ENCODE data around the gene PLXND1. TPM values are rescaled to one million over a fixed set of nuclear protein-coding genes. Genes with fewer than 3 reads are reported as not detected.

PLXND1 gene
- total RNA-seq, 1 donor from 2014 or later: 9.0 TPM

DNA sequence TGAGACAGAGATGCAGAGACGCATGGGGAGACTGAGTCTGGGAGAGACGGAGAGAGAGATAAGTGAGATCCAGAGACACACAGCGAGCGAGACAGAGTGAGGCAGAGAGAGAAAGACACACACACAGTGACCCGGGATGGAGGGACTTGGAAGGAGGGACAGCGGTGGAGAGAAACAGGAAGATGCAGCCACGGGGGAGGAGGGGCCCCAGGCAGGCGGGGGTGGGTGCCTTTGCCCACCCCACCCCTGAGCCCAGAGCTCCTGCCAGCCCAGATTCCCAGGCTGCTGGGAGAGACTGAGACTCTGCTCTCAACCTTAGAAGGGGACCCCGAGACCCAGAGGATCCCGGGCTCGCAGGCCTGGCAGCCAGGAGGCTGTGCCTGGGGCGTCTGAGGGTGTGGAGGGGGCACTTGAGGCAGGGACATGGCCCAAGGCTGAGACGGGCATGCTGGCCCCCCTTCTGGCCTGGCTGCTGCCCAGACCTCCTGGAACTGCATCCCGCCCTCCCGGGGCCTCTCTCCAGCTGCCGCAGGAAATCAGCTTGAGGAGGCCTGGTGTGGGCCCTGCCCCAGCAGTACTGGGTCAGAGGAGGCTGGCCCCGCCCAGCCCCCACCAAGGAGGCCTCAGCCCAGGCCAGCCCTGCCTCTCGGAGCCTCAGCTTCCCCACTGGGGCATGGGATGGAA lies 45.4 kb downstream of the PLXND1 start:
- DNase-seq (ENCODE audit: low spot score): no peak
- no peaks in the 10 kb centered on the region for H3K9me3 ChIP-seq (ENCODE audit: low read depth)
- Mint-ChIP-seq H3K9me3 (no peaks in the 10 kb centered on the region), H3K4me1 (peaks cover 25% of the 10 kb centered on the region), H3K27me3 (ENCODE audit: insufficient read depth, low read depth) (peaks cover 2% of the 10 kb centered on the region), H3K4me3 (no peak overlapping the region), H3K36me3 (no peaks in the 10 kb centered on the region), H3K27ac (peak overlapping the region; percentile 6)
- H3K4me2 ChIP-seq: no peak overlapping the region
- no peaks in the 10 kb centered on the region for H4K20me1 ChIP-seq (ENCODE audit: low read depth)
- H3K27ac ChIP-seq: peak overlapping the region; percentile 53
- TF ChIP-seq, protein P1, sequence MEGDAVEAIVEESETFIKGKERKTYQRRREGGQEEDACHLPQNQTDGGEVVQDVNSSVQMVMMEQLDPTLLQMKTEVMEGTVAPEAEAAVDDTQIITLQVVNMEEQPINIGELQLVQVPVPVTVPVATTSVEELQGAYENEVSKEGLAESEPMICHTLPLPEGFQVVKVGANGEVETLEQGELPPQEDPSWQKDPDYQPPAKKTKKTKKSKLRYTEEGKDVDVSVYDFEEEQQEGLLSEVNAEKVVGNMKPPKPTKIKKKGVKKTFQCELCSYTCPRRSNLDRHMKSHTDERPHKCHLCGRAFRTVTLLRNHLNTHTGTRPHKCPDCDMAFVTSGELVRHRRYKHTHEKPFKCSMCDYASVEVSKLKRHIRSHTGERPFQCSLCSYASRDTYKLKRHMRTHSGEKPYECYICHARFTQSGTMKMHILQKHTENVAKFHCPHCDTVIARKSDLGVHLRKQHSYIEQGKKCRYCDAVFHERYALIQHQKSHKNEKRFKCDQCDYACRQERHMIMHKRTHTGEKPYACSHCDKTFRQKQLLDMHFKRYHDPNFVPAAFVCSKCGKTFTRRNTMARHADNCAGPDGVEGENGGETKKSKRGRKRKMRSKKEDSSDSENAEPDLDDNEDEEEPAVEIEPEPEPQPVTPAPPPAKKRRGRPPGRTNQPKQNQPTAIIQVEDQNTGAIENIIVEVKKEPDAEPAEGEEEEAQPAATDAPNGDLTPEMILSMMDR (IDR thresholded peaks at IDR 0.05): no peak
- TF ChIP-seq EZH2 (IDR thresholded peaks at IDR 0.05): no peak
- TF ChIP-seq EZH2phosphoT487 (IDR thresholded peaks at IDR 0.05): no peak
- peaks cover 27% of the 10 kb centered on the region for H3K4me1 ChIP-seq
- no peak overlapping the region for H2AFZ ChIP-seq (replicated peaks)
- H3K27me3 ChIP-seq: no peaks in the 10 kb centered on the region
- no peaks in the 10 kb centered on the region for H3K79me2 ChIP-seq (ENCODE audit: low read depth)
- no peaks in the 10 kb centered on the region for H3F3A ChIP-seq (ENCODE audit: low read depth)
- no peak overlapping the region for H3K9ac ChIP-seq
- no peaks in the 10 kb centered on the region for H3K36me3 ChIP-seq
- H3K4me3 ChIP-seq: no peak overlapping the region

DNA sequence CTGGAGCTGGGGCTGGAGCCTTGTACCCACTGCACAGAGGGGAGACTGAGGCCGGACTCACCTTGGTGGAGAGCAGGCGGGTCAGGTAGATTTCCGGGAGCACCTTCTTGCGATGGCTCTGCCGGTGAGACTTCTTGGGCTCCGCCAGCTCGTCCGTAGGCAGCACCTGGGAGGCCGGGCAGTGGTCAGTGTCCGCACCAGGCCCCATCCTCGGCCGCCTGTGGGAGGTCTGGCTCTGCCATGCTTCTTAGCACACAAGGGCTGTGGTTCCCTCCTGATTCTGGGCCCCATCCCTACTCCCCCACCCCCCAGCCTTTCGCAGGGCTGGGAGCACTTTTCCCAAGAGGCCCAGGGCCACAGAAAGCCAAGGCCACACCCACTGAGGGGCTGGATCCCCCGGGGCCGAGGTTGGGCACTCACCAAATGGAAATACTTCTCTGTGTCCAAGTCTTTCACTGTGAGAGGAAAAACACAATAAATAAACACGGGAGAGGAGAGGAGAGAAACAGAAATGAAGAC lies 46.1 kb downstream of the PLXND1 start:
- H3K36me3 ChIP-seq: no peaks in the 10 kb centered on the region
- Mint-ChIP-seq H3K9me3 (no peaks in the 10 kb centered on the region), H3K36me3 (no peaks in the 10 kb centered on the region), H3K27ac (peak overlapping the region; percentile 6), H3K4me1 (peaks cover 25% of the 10 kb centered on the region), H3K27me3 (ENCODE audit: insufficient read depth, low read depth) (peaks cover 2% of the 10 kb centered on the region), H3K4me3 (no peak overlapping the region)
- TF ChIP-seq EZH2phosphoT487 (IDR thresholded peaks at IDR 0.05): no peak
- TF ChIP-seq EZH2 (IDR thresholded peaks at IDR 0.05): no peak
- TF ChIP-seq, protein P1 (IDR thresholded peaks at IDR 0.05): no peak
- H3K27me3 ChIP-seq: no peaks in the 10 kb centered on the region
- H3K79me2 ChIP-seq (ENCODE audit: low read depth): no peaks in the 10 kb centered on the region
- no peak for DNase-seq (ENCODE audit: low spot score)
- no peak overlapping the region for H2AFZ ChIP-seq (replicated peaks)
- H3K4me1 ChIP-seq: peaks cover 27% of the 10 kb centered on the region
- no peaks in the 10 kb centered on the region for H4K20me1 ChIP-seq (ENCODE audit: low read depth)
- H3K9ac ChIP-seq: no peak overlapping the region
- no peak overlapping the region for H3K4me2 ChIP-seq
- H3K9me3 ChIP-seq (ENCODE audit: low read depth): no peaks in the 10 kb centered on the region
- H3F3A ChIP-seq (ENCODE audit: low read depth): no peaks in the 10 kb centered on the region
- peak overlapping the region; percentile 53 for H3K27ac ChIP-seq
- H3K4me3 ChIP-seq: no peak overlapping the region

DNA sequence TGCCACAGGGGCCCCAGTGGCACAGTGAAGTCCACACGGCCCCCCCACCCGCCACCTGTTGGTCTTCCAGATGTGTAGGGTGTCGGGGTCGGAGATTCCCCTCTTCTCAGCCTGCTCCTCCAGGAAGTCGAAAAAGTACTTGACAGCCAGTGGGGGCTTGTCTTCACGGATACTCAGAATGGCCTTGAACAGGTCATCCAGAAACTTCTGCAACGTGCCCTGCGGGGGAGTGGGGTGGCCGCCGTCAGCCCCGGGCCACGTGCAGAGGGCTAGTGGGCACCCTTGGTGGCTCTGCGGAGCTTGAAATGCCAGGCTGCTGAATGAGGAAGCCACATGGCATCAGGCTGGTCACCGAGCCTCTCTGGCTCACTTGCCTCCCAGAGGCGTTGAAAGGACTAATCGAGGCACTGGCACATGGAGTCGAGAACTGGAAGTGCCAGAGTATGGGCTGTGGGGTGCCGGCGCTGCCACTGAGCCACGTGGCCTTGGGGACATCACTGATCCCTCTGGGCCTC lies 46.9 kb downstream of the PLXND1 start:
- no peaks in the 10 kb centered on the region for H3K27me3 Mint-ChIP-seq (ENCODE audit: insufficient read depth, low read depth)
- DNase-seq (ENCODE audit: low spot score): no peak

More for the DNA sequence above, 46.9 kb downstream of the PLXND1 start:
- Histone ChIP-seq H3K4me3 (no peak overlapping the region), H3K9me3 (ENCODE audit: low read depth) (no peaks in the 10 kb centered on the region), H2AFZ (replicated peaks) (no peak overlapping the region), H3K9ac (no peak overlapping the region), H3K4me1 (peaks cover 34% of the 10 kb centered on the region), H3K27ac (no peak overlapping the region), H3K4me2 (no peak overlapping the region), H3K27me3 (no peaks in the 10 kb centered on the region), H3F3A (ENCODE audit: low read depth) (peaks cover 2% of the 10 kb centered on the region), H4K20me1 (ENCODE audit: low read depth) (no peaks in the 10 kb centered on the region), H3K79me2 (ENCODE audit: low read depth) (no peaks in the 10 kb centered on the region), H3K36me3 (no peaks in the 10 kb centered on the region)
- Mint-ChIP-seq H3K4me1 (peaks cover 30% of the 10 kb centered on the region), H3K27ac (no peak overlapping the region), H3K4me3 (no peak overlapping the region), H3K36me3 (no peaks in the 10 kb centered on the region), H3K9me3 (no peaks in the 10 kb centered on the region)
- TF ChIP-seq EZH2 (IDR thresholded peaks at IDR 0.05): no peak
- TF ChIP-seq, protein P1 (IDR thresholded peaks at IDR 0.05): no peak
- TF ChIP-seq EZH2phosphoT487 (IDR thresholded peaks at IDR 0.05): no peak

Data from neural progenitor cell (in vitro differentiated cells).